ENCODE data around the gene PPP1R1B. TPM values are rescaled to one million over a fixed set of nuclear protein-coding genes. Genes with fewer than 3 reads are reported as not detected.

PPP1R1B gene
- polyA plus RNA-seq, 2 donors = 0.43 to 1.2 TPM

GRCh38 chr17:39664581-39665561, 38.1 kb downstream of the PPP1R1B start, which contains the start of gene TCAP:
TSS of gene TCAP (plus strand) at chr17:39665349. CDS start at chr17:39665360, 11 bp downstream.
- 56 to 59% methylated on average over 15 of the region's 15 CpGs for WGBS, 2 donors
- Histone ChIP-seq H3K36me3 (ENCODE audit: control insufficient read depth in 2 of 2, insufficient read depth in 2 of 2, low read length in 1 of 2) (peaks cover 3 to 20% of the 10 kb centered on the region in 2 donors), H3K27me3 (ENCODE audit: control insufficient read depth in 1 of 2, insufficient read depth in 2 of 2, low read length in 2 of 2) (no peaks in the 10 kb centered on the region), H3K4me3 (ENCODE audit: low read depth in 1 of 2, low read length in 2 of 2) (no peak within 1 kb of the TSS), H3K9me3 (ENCODE audit: control insufficient read depth in 2 of 2, insufficient read depth in 1 of 2, low read depth in 1 of 2, low read length in 1 of 2) (no peaks in the 10 kb centered on the region), H3K27ac (ENCODE audit: low read depth in 2 of 2, low read length in 1 of 2) (no peak within 1 kb of the TSS), H3K4me1 (ENCODE audit: control insufficient read depth in 2 of 2, insufficient read depth in 2 of 2, low read length in 1 of 2) (peaks cover 11 to 37% of the 10 kb centered on the region in 2 donors)

GRCh38 chr17:39665642-39666224, 39.0 kb downstream of the PPP1R1B start:
- no peak overlapping the region for H3K27ac ChIP-seq (ENCODE audit: low read depth in 2 of 2, low read length in 1 of 2)
- peaks cover 0 to 12% of the 10 kb centered on the region in 2 donors for H3K36me3 ChIP-seq (ENCODE audit: control insufficient read depth in 2 of 2, insufficient read depth in 2 of 2, low read length in 1 of 2)
- H3K4me1 ChIP-seq (ENCODE audit: control insufficient read depth in 2 of 2, insufficient read depth in 2 of 2, low read length in 1 of 2) = peaks cover 11 to 32% of the 10 kb centered on the region in 2 donors
- no peaks in the 10 kb centered on the region for H3K27me3 ChIP-seq (ENCODE audit: control insufficient read depth in 1 of 2, insufficient read depth in 2 of 2, low read length in 2 of 2)
- H3K9me3 ChIP-seq (ENCODE audit: control insufficient read depth in 2 of 2, insufficient read depth in 1 of 2, low read depth in 1 of 2, low read length in 1 of 2) = no peaks in the 10 kb centered on the region
- WGBS, 2 donors = 56 to 58% methylated on average over 17 of the region's 17 CpGs
- no peak overlapping the region for H3K4me3 ChIP-seq (ENCODE audit: low read depth in 1 of 2, low read length in 2 of 2)

- Histone ChIP-seq H3K9me3 (ENCODE audit: control insufficient read depth in 2 of 2, insufficient read depth in 1 of 2, low read depth in 1 of 2, low read length in 1 of 2) (no peaks in the 10 kb centered on the region), H3K4me3 (ENCODE audit: low read depth in 1 of 2, low read length in 2 of 2) (no peak overlapping the region), H3K4me1 (ENCODE audit: control insufficient read depth in 2 of 2, insufficient read depth in 2 of 2, low read length in 1 of 2) (peaks cover 11 to 31% of the 10 kb centered on the region in 2 donors), H3K27me3 (ENCODE audit: control insufficient read depth in 1 of 2, insufficient read depth in 2 of 2, low read length in 2 of 2) (no peaks in the 10 kb centered on the region), H3K27ac (ENCODE audit: low read depth in 2 of 2, low read length in 1 of 2) (no peak overlapping the region), H3K36me3 (ENCODE audit: control insufficient read depth in 2 of 2, insufficient read depth in 2 of 2, low read length in 1 of 2) (peaks cover 0 to 7% of the 10 kb centered on the region in 2 donors)
- 49 to 50% methylated on average over 2 of the region's 2 CpGs for WGBS, 2 donors
These were observed 39.5 kb downstream of the PPP1R1B start for GRCh38 chr17:39666231-39666600.

- Histone ChIP-seq H3K9me3 (ENCODE audit: control insufficient read depth in 2 of 2, insufficient read depth in 1 of 2, low read depth in 1 of 2, low read length in 1 of 2) (no peaks in the 10 kb centered on the region), H3K4me1 (ENCODE audit: control insufficient read depth in 2 of 2, insufficient read depth in 2 of 2, low read length in 1 of 2) (peaks cover 11 to 32% of the 10 kb centered on the region in 2 donors), H3K4me3 (ENCODE audit: low read depth in 1 of 2, low read length in 2 of 2) (no peak overlapping the region), H3K36me3 (ENCODE audit: control insufficient read depth in 2 of 2, insufficient read depth in 2 of 2, low read length in 1 of 2) (peaks cover 0 to 7% of the 10 kb centered on the region in 2 donors), H3K27me3 (ENCODE audit: control insufficient read depth in 1 of 2, insufficient read depth in 2 of 2, low read length in 2 of 2) (no peaks in the 10 kb centered on the region), H3K27ac (ENCODE audit: low read depth in 2 of 2, low read length in 1 of 2) (no peak overlapping the region)
- 53 to 56% methylated on average over 11 of the region's 11 CpGs for WGBS, 2 donors
These were observed 40.0 kb downstream of the PPP1R1B start for GRCh38 chr17:39666601-39667261.

GRCh38 chr17:39667262-39667944, 40.7 kb downstream of the PPP1R1B start:
- Histone ChIP-seq H3K4me1 (ENCODE audit: control insufficient read depth in 2 of 2, insufficient read depth in 2 of 2, low read length in 1 of 2) (peaks cover 8 to 33% of the 10 kb centered on the region in 2 donors), H3K27ac (ENCODE audit: low read depth in 2 of 2, low read length in 1 of 2) (no peak overlapping the region), H3K27me3 (ENCODE audit: control insufficient read depth in 1 of 2, insufficient read depth in 2 of 2, low read length in 2 of 2) (no peaks in the 10 kb centered on the region), H3K4me3 (ENCODE audit: low read depth in 1 of 2, low read length in 2 of 2) (peak overlapping the region; percentile 3 to 31), H3K9me3 (ENCODE audit: control insufficient read depth in 2 of 2, insufficient read depth in 1 of 2, low read depth in 1 of 2, low read length in 1 of 2) (no peaks in the 10 kb centered on the region), H3K36me3 (ENCODE audit: control insufficient read depth in 2 of 2, insufficient read depth in 2 of 2, low read length in 1 of 2) (peaks cover 0 to 7% of the 10 kb centered on the region in 2 donors)
- WGBS, 2 donors = 12 to 13% methylated on average over 44 to 49 of the region's 49 CpGs

GRCh38 chr17:39667945-39668924, 41.5 kb downstream of the PPP1R1B start, which contains the start of gene PNMT:
TSS of gene PNMT (plus strand) at chr17:39668453. CDS start at chr17:39668476, 23 bp downstream.
- Histone ChIP-seq H3K36me3 (ENCODE audit: control insufficient read depth in 2 of 2, insufficient read depth in 2 of 2, low read length in 1 of 2) (peaks cover 0 to 2% of the 10 kb centered on the region in 2 donors), H3K4me3 (ENCODE audit: low read depth in 1 of 2, low read length in 2 of 2) (peak within 1 kb of the TSS; percentile 31 to 40), H3K9me3 (ENCODE audit: control insufficient read depth in 2 of 2, insufficient read depth in 1 of 2, low read depth in 1 of 2, low read length in 1 of 2) (no peaks in the 10 kb centered on the region), H3K27ac (ENCODE audit: low read depth in 2 of 2, low read length in 1 of 2) (no peak within 1 kb of the TSS), H3K4me1 (ENCODE audit: control insufficient read depth in 2 of 2, insufficient read depth in 2 of 2, low read length in 1 of 2) (peaks cover 8 to 28% of the 10 kb centered on the region in 2 donors), H3K27me3 (ENCODE audit: control insufficient read depth in 1 of 2, insufficient read depth in 2 of 2, low read length in 2 of 2) (no peaks in the 10 kb centered on the region)
- WGBS, 2 donors = 2% methylated on average over 81 to 85 of the region's 85 CpGs

GRCh38 chr17:39669897-39670735, 43.4 kb downstream of the PPP1R1B start:
- Histone ChIP-seq H3K4me1 (ENCODE audit: control insufficient read depth in 2 of 2, insufficient read depth in 2 of 2, low read length in 1 of 2) (peaks cover 4 to 27% of the 10 kb centered on the region in 2 donors), H3K27me3 (ENCODE audit: control insufficient read depth in 1 of 2, insufficient read depth in 2 of 2, low read length in 2 of 2) (no peaks in the 10 kb centered on the region), H3K9me3 (ENCODE audit: control insufficient read depth in 2 of 2, insufficient read depth in 1 of 2, low read depth in 1 of 2, low read length in 1 of 2) (no peaks in the 10 kb centered on the region), H3K4me3 (ENCODE audit: low read depth in 1 of 2, low read length in 2 of 2) (no peak overlapping the region), H3K36me3 (ENCODE audit: control insufficient read depth in 2 of 2, insufficient read depth in 2 of 2, low read length in 1 of 2) (peaks cover 0 to 2% of the 10 kb centered on the region in 2 donors), H3K27ac (ENCODE audit: low read depth in 2 of 2, low read length in 1 of 2) (no peak overlapping the region)
- WGBS, 2 donors = 85 to 87% methylated on average over 23 of the region's 23 CpGs

GRCh38 chr17:39670746-39671145, 44.0 kb downstream of the PPP1R1B start:
- Histone ChIP-seq H3K27ac (ENCODE audit: low read depth in 2 of 2, low read length in 1 of 2) (no peak overlapping the region), H3K4me1 (ENCODE audit: control insufficient read depth in 2 of 2, insufficient read depth in 2 of 2, low read length in 1 of 2) (peaks cover 4 to 33% of the 10 kb centered on the region in 2 donors), H3K36me3 (ENCODE audit: control insufficient read depth in 2 of 2, insufficient read depth in 2 of 2, low read length in 1 of 2) (peaks cover 0 to 2% of the 10 kb centered on the region in 2 donors), H3K4me3 (ENCODE audit: low read depth in 1 of 2, low read length in 2 of 2) (no peak overlapping the region), H3K27me3 (ENCODE audit: control insufficient read depth in 1 of 2, insufficient read depth in 2 of 2, low read length in 2 of 2) (no peaks in the 10 kb centered on the region), H3K9me3 (ENCODE audit: control insufficient read depth in 2 of 2, insufficient read depth in 1 of 2, low read depth in 1 of 2, low read length in 1 of 2) (no peaks in the 10 kb centered on the region)
- 41 to 46% methylated on average over 4 of the region's 4 CpGs for WGBS, 2 donors
